ENCODE results near the gene RAB35. TPM values are rescaled to one million over a fixed set of nuclear protein-coding genes. Genes with fewer than 3 reads are reported as not detected.

The RAB35 gene
- total and polyA plus RNA-seq, 4 donors, result 22.1 to 51.8 (median 37.1) TPM

GRCh38 chr12:120089796-120090195 is 26.8 kb downstream of the RAB35 start:
- peaks cover 0 to 26% (median 2%) of the 10 kb centered on the region in 4 donors for H3K36me3 ChIP-seq (ENCODE audit: control insufficient read depth in 4 of 4, insufficient read depth in 4 of 4, low read length in 4 of 4)
- no peaks in the 10 kb centered on the region for H3K27me3 ChIP-seq (ENCODE audit: control insufficient read depth in 3 of 3, insufficient read depth in 3 of 3, low read length in 2 of 3)
- 89 to 96% methylated on average over 2 of the region's 2 CpGs for WGBS, 2 donors
- H3K9ac ChIP-seq (ENCODE audit: insufficient read depth in 1 of 2, low read length in 2 of 2), result no peak overlapping the region
- ATAC-seq (ENCODE audit: insufficient read depth, low FRiP score) (no peak), DNase-seq (no peak)
- TF ChIP-seq CTCF (IDR thresholded peaks at IDR 0.05; ENCODE audit: control extremely low read depth, extremely low read depth), result no peak
- no peak overlapping the region for H3K27ac ChIP-seq (ENCODE audit: low read depth in 1 of 2, low read length in 1 of 2)
- no peaks in the 10 kb centered on the region for H3K9me3 ChIP-seq (ENCODE audit: control insufficient read depth in 4 of 4, insufficient read depth in 3 of 4, low read length in 3 of 4)
- H3K4me3 ChIP-seq, result no peak overlapping the region
- peaks cover 0 to 21% (median 5%) of the 10 kb centered on the region in 5 donors for H3K4me1 ChIP-seq (ENCODE audit: control insufficient read depth in 5 of 5, insufficient read depth in 5 of 5, low read length in 5 of 5)

DNA sequence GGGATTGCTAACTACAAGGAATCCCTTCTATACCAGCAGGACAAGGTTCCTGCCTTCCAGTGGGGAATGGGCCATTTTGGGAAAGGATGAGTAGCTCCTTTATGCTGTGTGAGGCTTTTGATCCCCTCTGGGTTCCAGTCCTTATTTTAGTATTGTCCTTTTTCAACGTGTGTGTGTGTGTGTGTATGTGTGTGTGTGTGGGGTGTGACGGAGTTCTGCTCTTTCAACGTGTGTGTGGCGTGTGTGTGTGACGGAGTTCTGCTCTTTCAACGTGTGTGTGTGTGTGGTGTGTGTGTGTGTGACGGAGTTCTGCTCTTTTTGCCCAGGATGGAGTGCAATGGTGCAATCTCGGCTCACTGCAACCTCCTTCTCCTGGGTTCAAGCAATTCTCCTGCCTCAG is 27.4 kb downstream of the RAB35 start:
- peaks cover 0 to 20% (median 5%) of the 10 kb centered on the region in 5 donors for H3K4me1 ChIP-seq (ENCODE audit: control insufficient read depth in 5 of 5, insufficient read depth in 5 of 5, low read length in 5 of 5)
- H3K36me3 ChIP-seq (ENCODE audit: control insufficient read depth in 4 of 4, insufficient read depth in 4 of 4, low read length in 4 of 4), result peaks cover 0 to 20% (median 0%) of the 10 kb centered on the region in 4 donors
- no peak overlapping the region for H3K9ac ChIP-seq (ENCODE audit: insufficient read depth in 1 of 2, low read length in 2 of 2)
- no peak overlapping the region for H3K4me3 ChIP-seq
- no peaks in the 10 kb centered on the region for H3K9me3 ChIP-seq (ENCODE audit: control insufficient read depth in 4 of 4, insufficient read depth in 3 of 4, low read length in 3 of 4)
- 19 to 23% methylated on average over 8 of the region's 8 CpGs for WGBS, 2 donors
- ATAC-seq (ENCODE audit: insufficient read depth, low FRiP score) (no peak), DNase-seq (no peak)
- no peak for TF ChIP-seq CTCF (IDR thresholded peaks at IDR 0.05; ENCODE audit: control extremely low read depth, extremely low read depth)
- no peak overlapping the region for H3K27ac ChIP-seq (ENCODE audit: low read depth in 1 of 2, low read length in 1 of 2)
- H3K27me3 ChIP-seq (ENCODE audit: control insufficient read depth in 3 of 3, insufficient read depth in 3 of 3, low read length in 2 of 3), result no peaks in the 10 kb centered on the region

GRCh38 chr12:120086801-120087621 is 29.5 kb downstream of the RAB35 start:
- Histone ChIP-seq H3K9ac (ENCODE audit: insufficient read depth in 1 of 2, low read length in 2 of 2) (no peak overlapping the region), H3K27me3 (ENCODE audit: control insufficient read depth in 3 of 3, insufficient read depth in 3 of 3, low read length in 2 of 3) (no peaks in the 10 kb centered on the region), H3K4me3 (no peak overlapping the region), H3K4me1 (ENCODE audit: control insufficient read depth in 5 of 5, insufficient read depth in 5 of 5, low read length in 5 of 5) (peaks cover 0 to 10% (median 0%) of the 10 kb centered on the region in 5 donors), H3K9me3 (ENCODE audit: control insufficient read depth in 4 of 4, insufficient read depth in 3 of 4, low read length in 3 of 4) (no peaks in the 10 kb centered on the region), H3K27ac (ENCODE audit: low read depth in 1 of 2, low read length in 1 of 2) (peak overlapping the region in 1 of 2 donors; percentile 57), H3K36me3 (ENCODE audit: control insufficient read depth in 4 of 4, insufficient read depth in 4 of 4, low read length in 4 of 4) (peaks cover 0 to 2% (median 0%) of the 10 kb centered on the region in 4 donors)
- 0% methylated on average over 55 of the region's 55 CpGs for WGBS, 2 donors
- TF ChIP-seq CTCF (IDR thresholded peaks at IDR 0.05; ENCODE audit: control extremely low read depth, extremely low read depth), result peak; percentile 96
- DNase-seq, result peak; percentile 98
- peak; percentile 96 for ATAC-seq (ENCODE audit: insufficient read depth, low FRiP score)

All from lung (tissue), 12 donors.